Mesendoderm (in vitro differentiated cells): Measurements from ENCODE around the gene UBE2H.

Source experiments
- DNase-seq: peaks from one replicate; pipeline ENCODE4 v3.0.0; 2013
- H2AK5ac ChIP-seq: 2 replicates; pipeline ENCODE4 v1.6.1; 2013; ENCODE audit warnings: low read length, inconsistent platforms
- H2BK120ac ChIP-seq: 2 replicates; pipeline ENCODE4 v1.6.1; 2013; ENCODE audit warnings: low read depth, mild to moderate bottlenecking, low read length, moderate library complexity, mixed read lengths
- H2BK15ac ChIP-seq: replicated peaks from 2 replicates; pipeline ENCODE4 v1.6.1; 2013; ENCODE audit warnings: low read depth, mild to moderate bottlenecking, moderate library complexity
- H2BK5ac ChIP-seq: 2 replicates; pipeline ENCODE4 v1.6.1; 2013; ENCODE audit warnings: low read length, inconsistent platforms
- H3K18ac ChIP-seq: 2 replicates; pipeline ENCODE4 v1.6.1; 2013; ENCODE audit warnings: mild to moderate bottlenecking, low read length, mixed read lengths
- H3K23ac ChIP-seq: one replicate; pipeline ENCODE4 v1.6.1; 2013; ENCODE audit warnings: low read length
- H3K27ac ChIP-seq: 2 replicates; pipeline ENCODE4 v1.5.1; 2013; ENCODE audit warnings: low read depth, mild to moderate bottlenecking, inconsistent platforms, low read length, moderate library complexity
- H3K27me3 ChIP-seq: 2 replicates; pipeline ENCODE4 v1.6.1; 2013; ENCODE audit warnings: low read length, control low read depth, mild to moderate bottlenecking, inconsistent platforms; ENCODE audit not compliant: insufficient read depth, poor library complexity
- H3K36me3 ChIP-seq: 2 replicates; pipeline ENCODE4 v1.6.1; 2013; ENCODE audit warnings: low read length, inconsistent platforms; ENCODE audit not compliant: control insufficient read depth, insufficient read depth
- H3K4ac ChIP-seq: one replicate; pipeline ENCODE4 v1.6.1; 2013; ENCODE audit warnings: low read depth, mild to moderate bottlenecking, low read length, moderate library complexity
- H3K4me1 ChIP-seq: 2 replicates; pipeline ENCODE4 v1.6.1; 2013; ENCODE audit warnings: low read depth, low read length, inconsistent platforms; ENCODE audit not compliant: control insufficient read depth
- H3K4me2 ChIP-seq: 2 replicates; pipeline ENCODE4 v1.6.1; 2013; ENCODE audit warnings: low read length
- H3K4me3 ChIP-seq: 2 replicates; pipeline ENCODE4 v1.5.1; 2013; ENCODE audit warnings: mild to moderate bottlenecking, low read length
- H3K56ac ChIP-seq: one replicate; pipeline ENCODE4 v1.6.1; 2013; ENCODE audit warnings: low read length
- H3K79me1 ChIP-seq: 2 replicates; pipeline ENCODE4 v1.6.1; 2013; ENCODE audit warnings: low read length, inconsistent platforms
- H3K79me2 ChIP-seq: 2 replicates; pipeline ENCODE4 v1.6.1; 2013; ENCODE audit warnings: mild to moderate bottlenecking, low read length; ENCODE audit not compliant: control insufficient read depth, insufficient read depth
- H3K9ac ChIP-seq: 2 replicates; pipeline ENCODE4 v1.6.1; 2013; ENCODE audit warnings: low read length, inconsistent platforms
- H4K5ac ChIP-seq: one replicate; pipeline ENCODE4 v1.6.1; 2013; ENCODE audit warnings: low read length
- H4K8ac ChIP-seq: one replicate; pipeline ENCODE4 v1.6.1; 2013; ENCODE audit warnings: low read depth, mild to moderate bottlenecking, control low read depth, low read length, moderate library complexity
- WGBS: extraction: QIAGEN DNeasy Blood & Tissue Kit; methylation state at CpG from one replicate; pipeline ENCODE4 v1.1.7; 2013; ENCODE audit warnings: low lambda C conversion rate, missing lambda C conversion rate; ENCODE audit not compliant: insufficient coverage; ENCODE audit errors: extremely low coverage; 5-methylcytosine and 5-hydroxymethylcytosine counted together

Gene UBE2H

DNA sequence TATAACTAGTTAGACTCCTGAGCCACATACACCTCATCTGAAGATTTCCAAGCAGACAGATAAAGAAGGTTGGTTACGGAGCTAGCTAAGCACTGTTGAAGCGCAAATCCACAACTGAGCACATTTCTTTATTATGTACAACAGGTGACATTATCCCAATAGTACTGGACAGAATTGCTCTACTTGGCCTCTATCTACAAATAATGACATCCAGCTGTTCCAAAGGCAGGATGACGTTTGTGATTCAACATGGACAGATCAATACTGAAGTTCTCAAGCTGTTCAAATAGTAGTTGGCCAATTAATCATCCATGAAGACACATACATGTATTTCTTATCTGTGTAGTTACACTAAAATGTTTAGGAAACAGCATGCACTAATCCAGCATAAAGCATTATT, 101.0 kb downstream of the UBE2H start:
- Histone ChIP-seq H3K79me1 (no peaks in the 10 kb centered on the region), H2BK5ac (no peak overlapping the region), H3K36me3 (no peaks in the 10 kb centered on the region), H2BK15ac (no peak overlapping the region), H4K8ac (no peak overlapping the region), H3K79me2 (no peaks in the 10 kb centered on the region), H3K4me2 (no peak overlapping the region), H3K4me3 (no peak overlapping the region), H3K23ac (no peak overlapping the region), H3K4me1 (no peaks in the 10 kb centered on the region), H2AK5ac (no peak overlapping the region), H3K4ac (no peak overlapping the region), H3K56ac (no peak overlapping the region), H4K5ac (no peak overlapping the region), H3K27ac (no peak overlapping the region), H3K9ac (no peak overlapping the region), H2BK120ac (no peak overlapping the region), H3K27me3 (no peaks in the 10 kb centered on the region), H3K18ac (no peak overlapping the region)
- no peak for DNase-seq
- no CpG with 5 or more reads among the region's 3 CpGs for WGBS

DNA sequence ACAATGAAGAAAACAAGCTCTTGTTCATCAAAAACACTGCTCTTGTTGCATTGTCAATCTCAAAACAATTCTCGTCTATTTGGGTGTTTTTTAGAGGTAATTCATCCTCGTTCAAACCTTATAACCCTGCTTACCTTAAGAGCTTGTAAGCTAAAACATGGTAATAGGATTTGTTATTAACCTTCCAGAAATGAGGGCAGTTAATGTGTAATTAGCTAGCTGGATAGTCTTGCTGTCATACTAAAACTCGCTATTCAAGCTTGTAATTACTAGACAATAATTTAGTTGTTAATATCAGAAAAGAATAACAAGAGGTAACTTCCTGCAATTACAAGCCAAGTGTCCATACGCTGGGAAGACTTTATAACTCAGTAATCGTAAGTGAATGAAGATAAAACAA, 101.6 kb downstream of the UBE2H start:
- H3K79me1 ChIP-seq = no peaks in the 10 kb centered on the region
- H4K8ac ChIP-seq = no peak overlapping the region
- no peak overlapping the region for H3K23ac ChIP-seq
- no peaks in the 10 kb centered on the region for H3K36me3 ChIP-seq
- H2BK5ac ChIP-seq = no peak overlapping the region
- H2BK15ac ChIP-seq = no peak overlapping the region
- no peaks in the 10 kb centered on the region for H3K79me2 ChIP-seq
- H3K9ac ChIP-seq = no peak overlapping the region
- H3K56ac ChIP-seq = no peak overlapping the region
- H3K4me3 ChIP-seq = no peak overlapping the region
- H2AK5ac ChIP-seq = no peak overlapping the region
- H4K5ac ChIP-seq = no peak overlapping the region
- DNase-seq = no peak
- no CpG with 5 or more reads among the region's 5 CpGs for WGBS
- no peak overlapping the region for H3K27ac ChIP-seq
- no peaks in the 10 kb centered on the region for H3K27me3 ChIP-seq
- no peak overlapping the region for H3K4ac ChIP-seq
- no peak overlapping the region for H2BK120ac ChIP-seq
- no peaks in the 10 kb centered on the region for H3K4me1 ChIP-seq
- no peak overlapping the region for H3K4me2 ChIP-seq
- H3K18ac ChIP-seq = no peak overlapping the region

DNA sequence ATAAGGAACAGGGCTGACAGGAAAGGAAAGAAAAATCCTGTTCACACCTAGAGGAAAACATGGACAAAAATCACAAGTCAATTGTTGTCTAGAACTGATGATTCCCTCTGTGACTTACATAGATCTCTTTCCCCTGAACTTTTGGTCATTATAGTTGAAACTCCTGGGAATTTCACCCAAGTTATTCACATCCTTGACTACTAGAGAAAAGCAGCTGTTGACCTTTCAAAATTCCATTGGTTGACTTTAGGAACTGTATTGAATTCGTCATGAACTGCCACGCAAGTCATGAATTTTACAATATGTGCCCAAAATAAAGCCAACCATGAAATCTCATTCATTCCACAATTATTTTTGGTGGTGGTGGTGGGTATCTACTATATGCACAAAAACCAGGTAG, 104.3 kb downstream of the UBE2H start:
- no peaks in the 10 kb centered on the region for H3K79me1 ChIP-seq
- no peak overlapping the region for H3K4me2 ChIP-seq
- H3K27ac ChIP-seq = no peak overlapping the region
- no peak overlapping the region for H2BK5ac ChIP-seq
- no peak overlapping the region for H3K56ac ChIP-seq
- DNase-seq = no peak
- H3K4me1 ChIP-seq = no peaks in the 10 kb centered on the region
- no peak overlapping the region for H3K23ac ChIP-seq
- no peak overlapping the region for H2AK5ac ChIP-seq
- no peak overlapping the region for H3K9ac ChIP-seq
- H2BK15ac ChIP-seq = no peak overlapping the region
- no peak overlapping the region for H4K8ac ChIP-seq
- H3K4ac ChIP-seq = no peak overlapping the region
- H3K18ac ChIP-seq = no peak overlapping the region
- H3K4me3 ChIP-seq = no peak overlapping the region
- no CpG with 5 or more reads among the region's 2 CpGs for WGBS
- no peaks in the 10 kb centered on the region for H3K36me3 ChIP-seq
- H2BK120ac ChIP-seq = no peak overlapping the region
- no peaks in the 10 kb centered on the region for H3K79me2 ChIP-seq
- H3K27me3 ChIP-seq = no peaks in the 10 kb centered on the region
- H4K5ac ChIP-seq = no peak overlapping the region

DNA sequence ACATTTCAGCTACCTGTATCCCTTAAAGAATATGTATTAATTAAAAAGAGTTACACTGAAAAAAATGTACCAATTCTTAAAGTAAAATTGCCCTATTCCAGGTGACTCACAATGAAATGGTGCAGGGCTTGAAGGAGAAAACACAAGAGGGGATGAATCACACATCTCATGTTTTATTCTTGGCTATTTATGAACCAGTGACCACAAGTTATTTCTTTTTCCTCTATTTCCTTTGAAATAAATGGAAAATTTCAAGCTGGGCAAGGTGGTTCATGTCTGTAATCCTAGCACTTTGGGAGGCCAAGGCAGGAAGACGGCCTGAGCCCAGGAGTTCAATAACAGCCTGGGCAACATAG, 106.8 kb downstream of the UBE2H start:
- H3K27me3 ChIP-seq = no peaks in the 10 kb centered on the region
- no peaks in the 10 kb centered on the region for H3K79me1 ChIP-seq
- H3K9ac ChIP-seq = no peak overlapping the region
- H2BK120ac ChIP-seq = no peak overlapping the region
- H3K4me1 ChIP-seq = no peaks in the 10 kb centered on the region
- no CpG with 5 or more reads among the region's 1 CpG for WGBS
- H2BK5ac ChIP-seq = no peak overlapping the region
- no peak overlapping the region for H3K23ac ChIP-seq
- DNase-seq = no peak
- H4K5ac ChIP-seq = no peak overlapping the region
- no peak overlapping the region for H3K27ac ChIP-seq
- no peak overlapping the region for H3K4me2 ChIP-seq
- no peak overlapping the region for H3K18ac ChIP-seq
- H3K4ac ChIP-seq = no peak overlapping the region
- no peak overlapping the region for H2BK15ac ChIP-seq
- no peak overlapping the region for H2AK5ac ChIP-seq
- no peak overlapping the region for H3K4me3 ChIP-seq
- H3K56ac ChIP-seq = no peak overlapping the region
- H3K79me2 ChIP-seq = no peaks in the 10 kb centered on the region
- no peaks in the 10 kb centered on the region for H3K36me3 ChIP-seq
- no peak overlapping the region for H4K8ac ChIP-seq

DNA sequence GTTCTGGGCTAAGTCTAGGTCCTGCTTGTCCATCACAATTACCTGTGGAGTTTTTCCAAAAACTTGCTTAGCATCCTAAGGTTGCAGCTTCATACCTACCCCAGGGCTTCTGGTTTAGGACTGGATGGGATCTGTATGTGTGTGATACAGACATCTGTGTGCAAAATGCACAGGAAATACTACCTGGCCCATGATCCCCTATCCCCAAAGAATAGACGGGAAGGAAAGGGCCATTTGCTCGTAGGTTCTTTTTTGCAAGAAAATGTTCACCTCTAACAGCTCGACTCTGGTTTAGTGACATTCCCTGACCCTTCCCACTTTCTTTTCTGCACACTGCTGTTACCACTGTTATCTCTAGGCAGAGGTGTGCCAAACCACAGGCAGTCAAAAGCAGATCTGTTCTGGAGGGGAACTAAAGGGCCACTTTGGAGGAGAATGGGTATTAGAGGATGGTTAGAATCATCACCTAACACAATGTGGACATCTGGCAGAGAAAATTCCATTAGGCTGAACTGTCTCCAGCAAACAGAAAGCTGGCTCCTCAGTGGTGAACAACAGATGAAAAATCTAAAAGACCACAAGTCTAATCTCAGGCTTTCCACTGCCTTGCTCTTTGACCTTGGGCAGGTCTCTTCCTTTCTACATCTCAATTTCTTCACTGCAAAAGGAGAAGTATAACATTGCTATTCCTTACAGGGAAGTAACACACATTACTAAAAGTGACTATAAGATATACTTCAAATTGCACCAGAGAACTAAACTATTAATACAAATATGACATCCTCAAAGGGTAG, 107.4 kb downstream of the UBE2H start:
- Histone ChIP-seq H3K4me3 (no peak overlapping the region), H3K27ac (no peak overlapping the region), H3K4me1 (no peaks in the 10 kb centered on the region)

More for the DNA sequence above, 107.4 kb downstream of the UBE2H start:
- Histone ChIP-seq H2BK5ac (no peak overlapping the region), H4K5ac (no peak overlapping the region), H3K4ac (no peak overlapping the region), H3K9ac (no peak overlapping the region), H3K23ac (no peak overlapping the region), H3K79me2 (no peaks in the 10 kb centered on the region), H4K8ac (no peak overlapping the region), H2AK5ac (no peak overlapping the region), H3K18ac (no peak overlapping the region), H3K79me1 (no peaks in the 10 kb centered on the region), H3K27me3 (no peaks in the 10 kb centered on the region), H3K56ac (no peak overlapping the region), H2BK120ac (no peak overlapping the region), H3K36me3 (no peaks in the 10 kb centered on the region), H3K4me2 (no peak overlapping the region), H2BK15ac (no peak overlapping the region)
- WGBS = no CpG with 5 or more reads among the region's 3 CpGs
- no peak for DNase-seq
